ENCODE data around the gene PTPN4.

The PTPN4 gene

DNA sequence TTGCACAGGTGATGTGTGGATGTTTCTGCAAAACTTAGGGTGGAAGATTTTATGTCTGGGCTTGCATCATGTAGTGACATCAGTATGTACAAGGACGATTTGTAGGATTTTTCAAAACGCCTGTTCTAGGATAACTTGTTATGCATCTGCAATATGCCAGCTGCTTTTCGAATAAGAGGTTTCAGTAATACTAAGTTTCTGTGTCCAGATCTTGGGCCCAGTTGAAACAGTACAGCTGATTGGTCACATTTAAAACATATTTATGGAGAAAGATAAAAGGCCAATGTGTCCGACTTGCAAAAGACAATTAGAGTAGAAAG lies 1.2 kb downstream of the PTPN4 start:
- TF ChIP-seq, protein P1, sequence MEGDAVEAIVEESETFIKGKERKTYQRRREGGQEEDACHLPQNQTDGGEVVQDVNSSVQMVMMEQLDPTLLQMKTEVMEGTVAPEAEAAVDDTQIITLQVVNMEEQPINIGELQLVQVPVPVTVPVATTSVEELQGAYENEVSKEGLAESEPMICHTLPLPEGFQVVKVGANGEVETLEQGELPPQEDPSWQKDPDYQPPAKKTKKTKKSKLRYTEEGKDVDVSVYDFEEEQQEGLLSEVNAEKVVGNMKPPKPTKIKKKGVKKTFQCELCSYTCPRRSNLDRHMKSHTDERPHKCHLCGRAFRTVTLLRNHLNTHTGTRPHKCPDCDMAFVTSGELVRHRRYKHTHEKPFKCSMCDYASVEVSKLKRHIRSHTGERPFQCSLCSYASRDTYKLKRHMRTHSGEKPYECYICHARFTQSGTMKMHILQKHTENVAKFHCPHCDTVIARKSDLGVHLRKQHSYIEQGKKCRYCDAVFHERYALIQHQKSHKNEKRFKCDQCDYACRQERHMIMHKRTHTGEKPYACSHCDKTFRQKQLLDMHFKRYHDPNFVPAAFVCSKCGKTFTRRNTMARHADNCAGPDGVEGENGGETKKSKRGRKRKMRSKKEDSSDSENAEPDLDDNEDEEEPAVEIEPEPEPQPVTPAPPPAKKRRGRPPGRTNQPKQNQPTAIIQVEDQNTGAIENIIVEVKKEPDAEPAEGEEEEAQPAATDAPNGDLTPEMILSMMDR (IDR thresholded peaks at IDR 0.05; ENCODE audit: control insufficient read depth, extremely low read depth, insufficient read depth): no peak
- peak overlapping the region; percentile 74 for H3K4me3 ChIP-seq (ENCODE audit: low read depth, low read length)
- no peak for DNase-seq (ENCODE audit: low read depth)

DNA sequence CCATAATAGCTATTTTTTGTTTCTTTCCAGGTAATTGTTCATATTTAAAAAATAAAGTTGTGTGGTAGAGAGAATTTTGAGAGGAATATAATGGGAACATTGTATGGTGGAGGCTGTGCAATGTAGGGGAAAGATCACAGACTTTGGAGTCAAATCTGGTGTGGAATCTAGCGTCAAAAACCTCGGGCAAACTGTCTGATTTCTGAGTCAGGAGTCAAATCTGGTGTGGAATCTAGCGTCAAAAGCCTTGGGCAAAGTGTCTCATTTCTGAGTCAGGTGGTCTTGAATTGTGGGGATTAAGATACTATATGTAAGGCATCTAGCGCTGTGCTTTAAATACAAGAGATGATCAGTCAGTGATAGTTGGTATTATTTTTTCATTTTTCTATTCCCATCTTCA lies 5.1 kb downstream of the PTPN4 start:
- TF ChIP-seq, protein P1 (IDR thresholded peaks at IDR 0.05; ENCODE audit: control insufficient read depth, extremely low read depth, insufficient read depth): no peak
- H3K4me3 ChIP-seq (ENCODE audit: low read depth, low read length): no peak overlapping the region
- DNase-seq (ENCODE audit: low read depth): no peak

DNA sequence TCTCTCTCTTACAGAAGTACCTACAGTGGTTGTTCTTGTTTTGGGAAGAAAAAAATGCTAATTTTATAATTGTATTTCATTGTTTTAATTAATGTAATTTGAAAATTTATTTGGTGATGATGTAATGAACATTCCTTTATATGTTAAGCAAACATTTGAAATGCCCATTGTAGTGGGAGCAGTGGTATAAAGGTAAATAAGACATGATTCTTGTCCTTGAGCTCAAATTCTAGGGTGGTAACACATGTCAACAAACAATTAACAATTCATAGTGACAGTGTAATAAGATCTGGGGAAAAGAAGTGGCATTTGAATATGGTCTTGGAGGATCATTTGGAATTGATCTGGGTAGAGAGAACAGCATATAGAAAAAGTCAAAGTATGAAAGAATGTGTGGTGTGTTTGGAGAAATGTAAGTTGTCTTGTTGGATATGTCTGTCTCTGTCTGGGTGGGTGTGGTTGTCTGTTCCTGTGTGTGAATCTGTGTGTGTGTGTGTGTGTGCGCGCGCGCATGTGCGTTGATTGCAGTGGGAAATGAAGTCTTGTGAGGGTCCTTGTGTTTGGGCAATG lies 5.8 kb downstream of the PTPN4 start:
- TF ChIP-seq, protein P1 (IDR thresholded peaks at IDR 0.05; ENCODE audit: control insufficient read depth, extremely low read depth, insufficient read depth): no peak
- no peak overlapping the region for H3K4me3 ChIP-seq (ENCODE audit: low read depth, low read length)
- DNase-seq (ENCODE audit: low read depth): no peak

DNA sequence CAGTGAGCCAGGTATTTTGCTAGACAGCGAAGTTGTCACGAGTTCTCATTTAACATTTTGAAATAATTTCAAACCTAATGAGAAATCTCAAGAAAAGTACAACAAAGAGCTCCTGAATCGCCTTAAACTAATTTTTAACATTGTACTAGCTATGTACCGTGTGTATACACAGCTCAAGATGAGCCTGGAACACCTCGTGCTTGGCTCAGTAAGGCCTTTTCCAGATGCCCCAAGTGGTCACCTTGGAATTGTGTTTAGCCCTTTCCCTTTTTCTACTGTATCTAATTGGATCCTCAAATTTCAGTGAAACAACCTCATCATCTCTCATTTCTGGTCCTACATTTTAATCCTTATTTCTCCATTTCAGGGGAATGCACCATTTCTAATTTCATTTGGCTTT lies 7.2 kb downstream of the PTPN4 start:
- H3K4me3 ChIP-seq (ENCODE audit: low read depth, low read length): no peak overlapping the region
- DNase-seq (ENCODE audit: low read depth): no peak
- TF ChIP-seq, protein P1 (IDR thresholded peaks at IDR 0.05; ENCODE audit: control insufficient read depth, extremely low read depth, insufficient read depth): no peak

DNA sequence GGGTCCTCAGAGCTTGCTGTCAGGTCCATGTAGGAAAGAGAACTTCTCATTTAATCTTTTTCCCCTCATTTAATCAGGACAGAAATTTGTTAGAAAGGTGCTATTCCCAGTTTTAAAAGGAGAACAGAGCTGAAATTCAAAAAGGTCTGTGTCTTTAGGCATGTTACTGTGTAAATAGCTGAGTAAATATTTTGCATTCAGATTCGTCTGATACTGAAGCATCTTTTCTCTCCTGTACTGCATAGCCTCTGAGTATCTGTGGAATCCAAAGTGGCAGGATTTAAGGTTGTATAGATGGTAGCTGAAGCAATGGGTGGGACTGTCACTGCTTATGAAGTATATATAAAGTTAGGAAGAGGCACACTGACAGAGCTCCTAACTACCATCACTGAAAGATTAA lies 9.0 kb downstream of the PTPN4 start:
- TF ChIP-seq, protein P1 (IDR thresholded peaks at IDR 0.05; ENCODE audit: control insufficient read depth, extremely low read depth, insufficient read depth): no peak
- no peak for DNase-seq (ENCODE audit: low read depth)
- H3K4me3 ChIP-seq (ENCODE audit: low read depth, low read length): no peak overlapping the region

DNA sequence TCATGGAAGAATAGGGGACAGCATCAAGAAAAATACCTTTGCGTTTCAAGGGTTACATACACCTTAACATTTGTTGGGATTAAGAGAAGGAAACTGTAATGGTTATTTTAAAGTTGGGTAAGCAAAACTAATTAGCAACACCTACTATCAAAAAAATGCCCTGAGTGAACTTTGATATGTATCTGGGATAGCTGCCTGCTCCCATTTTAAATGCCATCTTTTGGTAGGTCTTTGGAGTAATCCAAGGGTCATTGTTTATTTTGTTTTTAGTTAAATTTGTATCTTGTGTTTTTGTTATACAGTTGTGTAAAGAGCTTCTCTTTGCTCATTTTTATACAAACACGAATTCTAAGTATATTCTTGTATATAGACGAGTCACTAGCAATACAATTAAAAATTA lies 9.9 kb downstream of the PTPN4 start:
- DNase-seq (ENCODE audit: low read depth): no peak
- H3K4me3 ChIP-seq (ENCODE audit: low read depth, low read length): no peak overlapping the region
- TF ChIP-seq, protein P1 (IDR thresholded peaks at IDR 0.05; ENCODE audit: control insufficient read depth, extremely low read depth, insufficient read depth): no peak

DNA sequence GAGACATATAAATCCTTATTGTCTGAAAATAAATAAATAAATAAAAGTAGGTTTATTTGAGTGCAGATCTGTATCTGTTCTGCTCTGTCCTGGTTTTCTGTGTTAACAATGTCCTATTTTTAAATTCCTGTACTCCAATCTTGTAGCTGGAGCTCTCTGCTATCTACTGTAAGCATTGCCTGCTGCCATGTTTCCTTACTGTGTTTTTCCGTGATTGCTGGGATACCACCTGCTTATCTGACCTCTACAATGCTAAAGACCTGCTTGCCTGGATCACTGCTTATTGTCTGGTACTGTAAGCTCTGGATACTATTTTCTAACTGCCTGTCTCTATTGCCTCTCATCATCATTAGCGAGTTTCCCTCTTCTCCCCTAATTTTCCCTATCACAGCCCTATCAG lies 11.6 kb downstream of the PTPN4 start:
- TF ChIP-seq, protein P1 (IDR thresholded peaks at IDR 0.05; ENCODE audit: control insufficient read depth, extremely low read depth, insufficient read depth): no peak
- DNase-seq (ENCODE audit: low read depth): no peak
- H3K4me3 ChIP-seq (ENCODE audit: low read depth, low read length): no peak overlapping the region

Data from LNCaP clone FGC (cell line).